Measurements from ENCODE around the gene EPN2. TPM values are rescaled to one million over a fixed set of nuclear protein-coding genes. Genes with fewer than 3 reads are reported as not detected.

Gene EPN2
- total and polyA plus RNA-seq, 10 of the 15 experiments (the other 5 are each of a cell fraction or from before 2014, with no cell fraction given), result 0.26 to 8.4 (median 4.7) TPM

DNA sequence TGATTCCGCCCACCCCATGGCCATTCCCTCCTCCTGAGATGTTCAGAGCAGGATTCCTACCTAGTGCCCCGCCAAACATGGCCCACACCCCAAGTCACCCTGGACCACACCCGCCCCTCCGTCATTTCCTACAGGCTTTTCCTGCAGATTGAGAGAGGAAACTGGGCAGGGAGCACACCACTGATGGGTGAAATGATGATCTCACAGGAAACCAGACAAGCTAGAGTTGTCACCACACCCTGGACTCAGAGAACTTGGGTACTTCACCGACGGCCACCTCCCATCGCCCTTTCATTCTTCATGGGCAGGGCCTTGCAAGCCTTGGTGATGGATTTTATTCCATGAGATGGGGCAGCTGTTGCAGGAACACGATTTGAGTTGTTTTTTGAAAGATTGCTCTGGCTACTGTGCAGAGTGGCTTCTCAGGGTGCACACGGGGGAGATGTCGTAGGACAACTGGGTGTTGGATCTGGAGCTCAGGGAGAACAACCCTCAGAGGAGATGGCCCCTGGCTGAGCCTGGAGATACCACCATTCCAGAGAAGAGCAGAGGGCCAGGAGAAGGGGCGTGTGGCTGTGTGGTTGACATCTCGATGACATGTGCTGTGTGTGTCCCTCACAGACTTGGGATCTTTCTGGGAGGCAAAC is 132.8 kb downstream of the EPN2 start:
- peaks cover 26% of the 10 kb centered on the region for H3K4me1 ChIP-seq (ENCODE audit: control insufficient read depth, insufficient read depth, low read length)
- BruUV-seq (replicated peaks), result no TSS peak
- H3K4me2 ChIP-seq (ENCODE audit: control insufficient read depth, insufficient read depth), result peak overlapping the region; percentile 2; the same call in 1 of the 2 replicates
- in situ Hi-C loops (cut with MboI), result loop anchor here (5.0 kb wide), 1 partner anchor 392 kb away; no protein-coding TSS in a partner anchor
- no peaks in the 10 kb centered on the region for H3K9me3 ChIP-seq (replicated peaks; ENCODE audit: control insufficient read depth, insufficient read depth, low read length)
- no peaks in the 10 kb centered on the region for H3K79me2 ChIP-seq (ENCODE audit: control insufficient read depth, insufficient read depth, low read length)
- SMC1A ChIA-PET (ENCODE audit: uncharacterized antibody, unreplicated experiment), result interaction anchor here (0.7 kb wide), 1 partner anchor 8 kb away, joined by 3 read pairs; no protein-coding TSS in a partner anchor
- POLR2A ChIA-PET, result interaction anchor here (0.9 kb wide), 1 partner anchor 8 kb away, joined by 4 read pairs; the partner anchor contains the start of gene MAPK7
- 0 out of 2 replicates have a peak, but pooled peaks cover 3% of the 10 kb centered on the region for H4K20me1 ChIP-seq (ENCODE audit: control insufficient read depth, insufficient read depth)
- FAIRE-seq (no peak), DNase-seq (ENCODE audit: low read depth, low spot score) (no peak), ATAC-seq (peak; percentile 29; the same call in 2 of the 3 replicates)
- H3K27ac ChIP-seq (ENCODE audit: control insufficient read depth, insufficient read depth), result no peak overlapping the region
- no peaks in the 10 kb centered on the region for H3K27me3 ChIP-seq (replicated peaks in 1 of 2; ENCODE audit: control insufficient read depth in 2 of 2, insufficient read depth in 2 of 2, low read length in 1 of 2)
- intact Hi-C loops (cut with micrococcal nuclease; ENCODE audit: unreplicated experiment), result loop anchor here (10.0 kb wide), 1 partner anchor 275 kb away; the partner anchor contains the start of gene ALDH3A2
- no peak overlapping the region for H3K4me3 ChIP-seq
- no peaks in the 10 kb centered on the region for H3K36me3 ChIP-seq (ENCODE audit: control insufficient read depth in 2 of 2, insufficient read depth in 2 of 2, low read length in 1 of 2)
- no peak overlapping the region for H3K9ac ChIP-seq (ENCODE audit: control insufficient read depth, insufficient read depth, low read length)
- TF ChIP-seq SMC3 (IDR thresholded peaks at IDR 0.05; ENCODE audit: borderline replicate concordance, low read length), result no peak
- TF ChIP-seq RUNX3 (IDR thresholded peaks at IDR 0.05; ENCODE audit: low read length), result no peak
- no peak for TF ChIP-seq HDAC2 (IDR thresholded peaks at IDR 0.05)
- no peak for TF ChIP-seq YBX1 (IDR thresholded peaks at IDR 0.05)
- CTCF ChIA-PET, result interaction anchor here (0.8 kb wide), 1 partner anchor 10 kb away, joined by 4 read pairs; no protein-coding TSS in a partner anchor
- 44% methylated on average over 12 of the region's 12 CpGs for WGBS (ENCODE audit: insufficient coverage, insufficient replicate concordance, low lambda C conversion rate, missing lambda C conversion rate)
- no peak overlapping the region for H2AFZ ChIP-seq (ENCODE audit: control insufficient read depth, low read depth, low read length)
- RAD21 ChIA-PET (ENCODE audit: unreplicated experiment), result no interaction called here

- CTCF ChIA-PET, result no interaction called here
- FAIRE-seq, result no peak
Observed at GRCh38 chr17:19370493-19370960, 133.4 kb downstream of the EPN2 start.

More at GRCh38 chr17:19370493-19370960, 133.4 kb downstream of the EPN2 start:
- RAD21 ChIA-PET (ENCODE audit: unreplicated experiment), result no interaction called here
- Histone ChIP-seq H3K79me2 (ENCODE audit: control insufficient read depth, insufficient read depth, low read length) (no peaks in the 10 kb centered on the region), H3K27me3 (replicated peaks in 1 of 2; ENCODE audit: control insufficient read depth in 2 of 2, insufficient read depth in 2 of 2, low read length in 1 of 2) (no peaks in the 10 kb centered on the region), H3K9ac (ENCODE audit: control insufficient read depth, insufficient read depth, low read length) (no peak overlapping the region), H3K4me3 (no peak overlapping the region), H3K36me3 (ENCODE audit: control insufficient read depth in 2 of 2, insufficient read depth in 2 of 2, low read length in 1 of 2) (no peaks in the 10 kb centered on the region), H3K4me1 (ENCODE audit: control insufficient read depth, insufficient read depth, low read length) (peaks cover 26% of the 10 kb centered on the region), H2AFZ (ENCODE audit: control insufficient read depth, low read depth, low read length) (no peak overlapping the region), H3K27ac (ENCODE audit: control insufficient read depth, insufficient read depth) (no peak overlapping the region), H3K4me2 (ENCODE audit: control insufficient read depth, insufficient read depth) (peak overlapping the region; percentile 63), H4K20me1 (ENCODE audit: control insufficient read depth, insufficient read depth) (0 out of 2 replicates have a peak, but pooled peaks cover 3% of the 10 kb centered on the region), H3K9me3 (replicated peaks; ENCODE audit: control insufficient read depth, insufficient read depth, low read length) (no peaks in the 10 kb centered on the region)
- intact Hi-C loops (cut with micrococcal nuclease; ENCODE audit: unreplicated experiment), result no loop called here
- in situ Hi-C loops (cut with MboI), result no loop called here
- ATAC-seq, result peak; percentile 82
- BruUV-seq (replicated peaks), result no TSS peak
- WGBS (ENCODE audit: insufficient coverage, insufficient replicate concordance, low lambda C conversion rate, missing lambda C conversion rate), result 0% methylated on average over 7 of the region's 7 CpGs
- SMC1A ChIA-PET (ENCODE audit: uncharacterized antibody, unreplicated experiment), result interaction anchor here (0.7 kb wide), 2 partner anchors 9 to 77 kb away, joined by 3 to 4 read pairs; no protein-coding TSS in a partner anchor
- DNase-seq (ENCODE audit: low read depth, low spot score), result no peak
- POLR2A ChIA-PET, result no interaction called here
- TF ChIP-seq LARP7 (IDR thresholded peaks at IDR 0.05) (0 out of 2 replicates have a peak, but pooled peaks have one; percentile 17), IKZF1 (conservative IDR thresholded peaks at IDR 0.05) (peak; percentile 62), IKZF2 (IDR thresholded peaks at IDR 0.05) (peak; percentile 45 to 56; a peak in 3 of 4 replicates), POLR2A (IDR thresholded peaks at IDR 0.05; ENCODE audit: low read depth, low read length) (0 out of 2 replicates have a peak, but pooled peaks have one; percentile 24), RUNX3 (IDR thresholded peaks at IDR 0.05; ENCODE audit: low read length) (peak; percentile 78), CBFB (IDR thresholded peaks at IDR 0.05; ENCODE audit: low read depth) (0 out of 2 replicates have a peak, but pooled peaks have one; percentile 22), EED (IDR thresholded peaks at IDR 0.05; ENCODE audit: low read depth) (peak; percentile 38), NFYB (IDR thresholded peaks at IDR 0.05; ENCODE audit: insufficient read depth, low read depth, low read length) (peak; percentile 65; the same call in 1 of the 2 replicates), KAT2A (conservative IDR thresholded peaks at IDR 0.05; ENCODE audit: control insufficient read depth, low read depth, low read length) (no peak), JUND (IDR thresholded peaks at IDR 0.05; ENCODE audit: low read depth, low read length) (no peak), NBN (IDR thresholded peaks at IDR 0.05) (no peak), E2F8 (IDR thresholded peaks at IDR 0.05; ENCODE audit: low read depth, partially characterized antibody) (no peak), NR2F1 (conservative IDR thresholded peaks at IDR 0.05) (peak; percentile 68)

All from GM12878 (cell line).